CD4-positive, alpha-beta T cell treated with Interleukin-17A for 1 hour (primary cell): Measurements from ENCODE around the gene CTXND2.
"Not testable (repeated sequence)": the region's sequence is repeated elsewhere in the genome, so short reads cannot be mapped to it uniquely, and the experiment has no call there.

Experiments
- DNase-seq: peaks from one replicate; pipeline ENCODE4 v3.0.0-alpha.2; 2020

Gene CTXND2

GRCh38 chr1:150887018-150887417, at the start of gene CTXND2:
TSS of gene CTXND2 (plus strand) at chr1:150887136. CDS start at chr1:150912315, 25,179 bp downstream.
- DNase-seq: no peak

DNA sequence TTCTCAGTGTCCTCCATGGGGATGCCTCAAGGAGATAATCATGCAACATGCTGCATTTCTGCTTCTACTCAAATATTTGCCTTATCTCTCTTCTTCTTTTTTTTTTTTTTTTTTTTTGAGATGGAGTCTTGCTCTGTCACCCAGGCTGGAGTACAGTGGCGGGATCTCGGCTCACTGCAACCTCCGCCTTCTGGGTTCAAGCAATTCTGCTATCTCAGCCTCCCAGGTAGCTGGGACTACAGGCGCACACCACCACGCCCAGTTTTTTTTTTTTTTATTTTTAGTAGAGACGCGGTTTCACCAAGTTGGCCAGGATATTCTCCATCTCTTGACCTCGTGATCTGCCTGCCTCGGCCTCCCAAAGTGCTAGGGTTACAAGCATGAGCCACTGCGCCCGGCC, 46.1 kb upstream of the CTXND2 start:
- DNase-seq: not testable (repeated sequence)

DNA sequence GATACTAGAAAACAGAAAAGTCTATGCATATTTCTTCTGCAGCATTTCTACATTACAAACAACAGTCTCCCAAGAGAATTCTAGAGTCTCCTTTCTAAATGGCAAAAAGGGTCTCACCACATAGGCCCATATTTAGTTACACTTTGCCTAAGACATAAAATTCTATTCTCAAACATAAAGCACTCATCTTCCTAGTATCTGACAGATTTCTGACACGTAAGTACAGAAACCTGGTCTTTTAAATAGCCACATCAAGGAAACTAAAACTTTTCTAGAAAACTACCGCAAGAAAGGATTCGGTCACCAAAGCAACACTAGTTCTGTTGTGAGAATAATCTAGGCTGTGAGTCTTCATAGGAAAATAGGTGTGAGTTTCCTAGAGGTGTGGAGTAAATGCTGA, 45.3 kb upstream of the CTXND2 start:
- DNase-seq: peak; percentile 48

GRCh38 chr1:150842343-150842742, 44.6 kb upstream of the CTXND2 start:
- DNase-seq: no peak

GRCh38 chr1:150842964-150843363, 44.0 kb upstream of the CTXND2 start:
- no peak for DNase-seq

DNA sequence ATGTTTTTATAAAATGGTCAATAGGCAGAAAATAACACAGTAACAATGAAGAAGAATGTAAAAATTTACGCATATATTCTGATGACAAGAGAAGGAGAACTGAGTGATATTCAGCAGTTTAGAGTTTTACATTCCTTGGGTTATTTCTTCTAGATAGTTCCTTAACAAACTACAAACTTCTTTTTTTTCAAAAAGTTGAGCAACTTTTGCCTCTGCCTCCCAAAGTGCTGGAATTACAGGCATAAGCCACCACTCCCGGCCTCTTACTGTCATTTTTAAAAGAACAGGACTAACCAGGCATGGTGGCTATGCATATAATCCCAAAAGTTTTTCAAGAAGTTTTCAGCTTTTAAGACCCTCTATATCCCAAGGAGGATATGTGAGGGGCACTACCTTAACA, 43.5 kb upstream of the CTXND2 start:
- no peak for DNase-seq

GRCh38 chr1:150846473-150847146, 40.3 kb upstream of the CTXND2 start:
- DNase-seq: no peak

GRCh38 chr1:150850801-150851362, 36.1 kb upstream of the CTXND2 start:
- not testable (repeated sequence) for DNase-seq

DNA sequence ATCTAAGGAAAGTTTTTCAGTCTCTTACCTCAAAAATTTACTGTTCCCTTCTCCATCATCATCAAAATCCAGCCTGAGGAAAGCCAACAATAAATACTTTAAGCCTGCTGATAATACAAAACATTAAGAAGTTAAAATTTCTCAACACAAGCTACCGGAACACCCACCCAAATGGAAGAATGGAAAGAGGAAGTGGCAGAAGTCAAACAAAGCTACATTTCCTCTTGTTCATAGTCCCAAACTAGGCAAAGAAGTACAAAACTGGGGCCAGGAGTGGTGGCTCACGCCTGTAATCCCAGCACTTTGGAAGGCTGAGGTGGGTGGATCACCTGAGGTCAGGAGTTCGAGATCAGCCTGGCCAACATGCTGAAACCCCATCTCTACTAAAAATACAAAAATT, 34.2 kb upstream of the CTXND2 start:
- not testable (repeated sequence) for DNase-seq

- no peak for DNase-seq
Measured at GRCh38 chr1:150863724-150864123, 23.2 kb upstream of the CTXND2 start.

DNA sequence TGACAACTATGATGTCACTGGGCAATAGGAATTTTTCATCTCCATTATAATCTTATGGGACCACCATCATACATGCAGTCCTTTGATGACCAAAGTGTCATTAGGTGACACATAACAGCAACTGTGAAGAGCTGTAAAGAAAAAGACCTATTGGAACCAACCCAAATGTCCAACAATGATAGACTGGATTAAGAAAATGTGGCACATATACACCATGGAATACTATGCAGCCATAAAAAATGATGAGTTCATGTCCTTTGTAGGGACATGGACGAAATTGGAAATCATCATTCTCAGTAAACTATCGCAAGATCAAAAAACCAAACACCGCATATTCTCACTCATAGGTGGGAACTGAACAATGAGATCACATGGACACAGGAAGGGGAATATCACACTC, 22.7 kb upstream of the CTXND2 start:
- not testable (repeated sequence) for DNase-seq

- DNase-seq: no peak
Measured at GRCh38 chr1:150869683-150870082, 17.3 kb upstream of the CTXND2 start.

GRCh38 chr1:150872572-150872971, 14.4 kb upstream of the CTXND2 start:
- no peak for DNase-seq

GRCh38 chr1:150873521-150873920, 13.4 kb upstream of the CTXND2 start:
- DNase-seq: no peak

DNA sequence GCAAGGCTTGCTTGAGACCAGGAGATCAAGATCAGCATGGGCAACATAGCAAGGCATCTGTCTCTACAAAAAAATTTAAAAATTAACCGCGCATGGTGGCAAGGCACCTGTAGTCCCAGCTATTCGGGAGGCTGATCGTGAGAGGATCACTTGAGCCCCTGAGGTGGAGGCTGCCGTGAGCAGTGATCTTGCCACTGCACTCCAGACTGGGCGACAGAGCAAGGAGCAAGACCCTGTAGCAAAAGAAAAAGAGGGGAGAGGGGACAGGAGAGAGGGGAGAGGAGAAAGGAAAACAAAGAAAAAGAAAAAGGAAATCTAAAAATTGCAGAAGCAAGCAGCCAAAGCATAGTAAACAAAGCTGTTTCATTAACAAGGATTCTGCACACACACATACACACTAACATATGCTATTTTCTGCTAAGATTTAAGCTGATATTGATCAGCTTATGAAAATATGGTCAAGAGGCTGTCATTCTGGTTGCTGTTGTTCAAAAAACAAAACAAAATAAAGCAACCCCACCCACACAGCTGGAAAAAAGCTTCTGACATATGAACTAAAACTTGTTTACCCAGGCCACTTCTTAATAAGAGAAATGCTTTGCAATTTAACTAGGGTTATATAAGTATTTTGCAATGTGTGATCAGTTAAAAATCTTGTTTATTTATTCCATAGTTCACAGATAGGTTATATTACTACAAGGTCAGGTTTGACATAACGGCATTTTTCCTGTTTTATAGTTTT, 12.3 kb upstream of the CTXND2 start:
- DNase-seq: peak; percentile 34

DNA sequence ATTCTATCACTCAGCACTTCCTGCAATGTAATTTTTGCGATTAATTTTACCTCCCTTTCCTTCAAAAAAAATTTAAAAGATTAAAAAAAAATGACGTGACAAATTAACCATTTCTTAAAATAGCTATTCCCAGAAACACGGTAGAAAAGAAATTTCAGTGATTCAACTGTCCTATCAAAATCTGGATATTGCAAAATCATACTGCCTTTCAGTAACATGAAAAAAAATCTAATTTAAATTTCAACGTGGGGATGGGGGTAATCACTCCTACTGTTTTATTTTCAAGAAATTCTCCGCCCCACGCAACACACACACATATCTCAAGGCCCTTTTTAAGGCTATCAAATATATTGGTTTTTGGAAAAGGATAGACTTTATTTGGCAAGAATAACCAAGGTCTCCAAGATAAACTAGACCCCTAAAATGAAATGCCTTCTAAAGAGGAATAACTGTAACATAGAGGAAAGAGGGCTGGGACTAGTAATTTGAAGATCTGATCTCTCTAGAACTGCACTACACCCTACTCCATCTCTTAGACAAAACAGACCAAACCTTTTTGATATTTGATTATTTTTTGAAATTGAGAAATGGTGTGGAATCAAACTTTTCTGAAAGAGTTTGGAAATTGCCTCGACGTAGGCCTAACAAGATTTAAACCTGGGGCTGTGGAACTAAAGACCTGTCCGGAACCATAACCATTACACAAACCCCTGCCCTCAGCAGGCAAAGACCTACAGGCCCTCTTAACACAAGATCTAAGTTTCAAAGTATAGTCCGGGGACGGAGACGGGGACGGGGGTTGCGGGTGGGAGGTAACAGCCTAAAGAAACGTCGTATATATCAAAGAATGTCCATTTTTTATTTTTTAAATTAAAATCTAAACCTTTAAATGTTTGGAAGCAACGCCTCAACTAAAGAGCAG, 11.5 kb upstream of the CTXND2 start:
- no peak for DNase-seq

- no peak for DNase-seq
Measured at GRCh38 chr1:150876119-150876454, 10.8 kb upstream of the CTXND2 start.

DNA sequence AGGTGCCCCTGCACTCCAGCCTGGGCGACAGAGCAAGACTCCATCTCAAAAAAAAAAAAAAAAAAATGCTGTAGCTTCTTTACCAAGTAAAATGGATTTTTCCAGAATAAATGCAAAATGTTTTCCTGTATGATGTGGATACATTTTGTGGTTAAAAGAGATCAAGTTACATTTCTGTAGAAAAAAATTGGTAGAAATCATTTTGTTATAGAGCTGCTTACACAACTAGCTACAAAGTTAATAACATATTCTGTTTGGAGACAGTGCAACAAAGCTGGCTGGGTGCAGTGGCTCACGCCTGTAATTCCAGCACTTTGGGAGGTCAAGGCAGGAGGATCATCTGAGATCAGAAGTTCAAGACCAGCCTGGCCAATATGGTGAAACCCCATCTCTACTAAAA, 8.0 kb upstream of the CTXND2 start:
- DNase-seq: not testable (repeated sequence)

GRCh38 chr1:150881331-150882070, 5.4 kb upstream of the CTXND2 start:
- no peak for DNase-seq

GRCh38 chr1:150883121-150883520, 3.8 kb upstream of the CTXND2 start:
- DNase-seq: not testable (repeated sequence)

- no peak for DNase-seq
Measured at GRCh38 chr1:150888727-150889126, 1.8 kb downstream of the CTXND2 start.

DNA sequence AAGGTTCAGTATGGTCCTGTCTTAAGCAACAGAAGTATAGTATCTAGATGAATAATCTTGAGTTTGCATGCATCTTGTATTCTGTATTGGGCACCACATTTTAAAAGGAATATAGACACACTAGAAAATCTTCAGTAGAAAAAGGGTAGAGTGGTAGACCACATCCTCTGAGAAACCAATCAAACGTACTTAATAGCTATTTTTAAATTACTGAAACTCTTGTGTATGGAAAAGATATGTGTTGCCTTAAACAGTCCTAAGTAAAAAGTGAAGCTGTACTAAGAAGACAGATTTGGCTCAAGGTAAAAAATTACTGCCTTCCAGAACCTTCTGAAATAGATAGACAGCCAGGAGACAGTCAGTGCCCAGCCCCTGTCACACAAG, 3.1 kb downstream of the CTXND2 start:
- peak; percentile 9 for DNase-seq
